ENCODE results near the gene CDPF1. TPM values are rescaled to one million over a fixed set of nuclear protein-coding genes. Genes with fewer than 3 reads are reported as not detected.

CDPF1 gene
- polyA plus RNA-seq, 3 donors = 8.3 to 8.4 (median 8.3) TPM

GRCh38 chr22:46244771-46245170 lies 5.3 kb downstream of the CDPF1 start:
- Mint-ChIP-seq H3K4me3 (no peak overlapping the region), H3K9me3 (peaks cover 0 to 3% (median 0%) of the 10 kb centered on the region in 7 donors)

GRCh38 chr22:46242076-46242475 lies 8.0 kb downstream of the CDPF1 start:
- Histone ChIP-seq H3K36me3 (replicated peaks in 1 of 2; ENCODE audit: control insufficient read depth in 1 of 2, insufficient read depth in 2 of 2, low read length in 2 of 2) (peaks cover 9 to 40% of the 10 kb centered on the region in 2 donors), H3K4me2 (replicated peaks; ENCODE audit: extremely low read depth, low read length, poor library complexity, severe bottlenecking) (no peak overlapping the region), H2AFZ (ENCODE audit: insufficient read depth, low read depth, low read length, poor library complexity, severe bottlenecking) (no peak overlapping the region), H3K9me3 (replicated peaks in 1 of 2; ENCODE audit: control insufficient read depth in 1 of 2, insufficient read depth in 1 of 2, low read length in 2 of 2) (no peaks in the 10 kb centered on the region), H3K4me1 (ENCODE audit: control insufficient read depth in 1 of 2, insufficient read depth in 2 of 2, low read length in 2 of 2) (peaks cover 21 to 25% of the 10 kb centered on the region in 2 donors), H3K9ac (ENCODE audit: insufficient read depth, low read length, poor library complexity, severe bottlenecking) (no peak overlapping the region), H3K27ac (ENCODE audit: low read depth in 1 of 2, low read length in 2 of 2) (peak overlapping the region in 1 of 2 donors; percentile 60), H3K4me3 (replicated peaks in 1 of 3; ENCODE audit: low read depth in 2 of 3, low read length in 3 of 3) (no peak overlapping the region), H3K79me2 (ENCODE audit: insufficient read depth, low read length) (no peaks in the 10 kb centered on the region), H4K20me1 (ENCODE audit: insufficient read depth, low read length) (no peaks in the 10 kb centered on the region), H3K27me3 (ENCODE audit: control insufficient read depth in 2 of 2, insufficient read depth in 2 of 2, low read length in 2 of 2) (no peaks in the 10 kb centered on the region)
- WGBS (ENCODE audit: insufficient coverage) = 50% methylated on average over 9 of the region's 10 CpGs
- TF ChIP-seq CTCF (IDR thresholded peaks at IDR 0.05) = no peak
- intact Hi-C loops (cut with micrococcal nuclease) = no loop called here
- H3K9me3 Mint-ChIP-seq = peaks cover 0 to 3% (median 0%) of the 10 kb centered on the region in 7 donors
- H3K4me1 Mint-ChIP-seq = peaks cover 19% of the 10 kb centered on the region
- H3K27me3 Mint-ChIP-seq (ENCODE audit: low read depth in 3 of 3) = no peaks in the 10 kb centered on the region
- peak overlapping the region in 1 of 7 donors; percentile 74 for H3K27ac Mint-ChIP-seq
- peak overlapping the region in 1 of 2 donors; percentile 39 for H3K4me3 Mint-ChIP-seq
- H3K36me3 Mint-ChIP-seq = peaks cover 38 to 45% of the 10 kb centered on the region in 2 donors
- DNase-seq = peak in 2 of 3 donors; percentile 17 to 18

More at GRCh38 chr22:46244771-46245170, 5.3 kb downstream of the CDPF1 start:
- intact Hi-C loops (cut with micrococcal nuclease) = no loop called here
- H3K36me3 Mint-ChIP-seq = peaks cover 23% of the 10 kb centered on the region in 2 donors
- Histone ChIP-seq H3K36me3 (replicated peaks in 1 of 2; ENCODE audit: control insufficient read depth in 1 of 2, insufficient read depth in 2 of 2, low read length in 2 of 2) (peaks cover 9 to 24% of the 10 kb centered on the region in 2 donors), H3K27ac (ENCODE audit: low read depth in 1 of 2, low read length in 2 of 2) (no peak overlapping the region), H3K4me1 (ENCODE audit: control insufficient read depth in 1 of 2, insufficient read depth in 2 of 2, low read length in 2 of 2) (peaks cover 27 to 32% of the 10 kb centered on the region in 2 donors), H2AFZ (ENCODE audit: insufficient read depth, low read depth, low read length, poor library complexity, severe bottlenecking) (no peak overlapping the region), H3K9me3 (replicated peaks in 1 of 2; ENCODE audit: control insufficient read depth in 1 of 2, insufficient read depth in 1 of 2, low read length in 2 of 2) (no peaks in the 10 kb centered on the region), H3K9ac (ENCODE audit: insufficient read depth, low read length, poor library complexity, severe bottlenecking) (no peak overlapping the region), H3K27me3 (ENCODE audit: control insufficient read depth in 2 of 2, insufficient read depth in 2 of 2, low read length in 2 of 2) (no peaks in the 10 kb centered on the region), H4K20me1 (ENCODE audit: insufficient read depth, low read length) (no peaks in the 10 kb centered on the region), H3K79me2 (ENCODE audit: insufficient read depth, low read length) (no peaks in the 10 kb centered on the region), H3K4me3 (replicated peaks in 1 of 3; ENCODE audit: low read depth in 2 of 3, low read length in 3 of 3) (no peak overlapping the region), H3K4me2 (replicated peaks; ENCODE audit: extremely low read depth, low read length, poor library complexity, severe bottlenecking) (no peak overlapping the region)
- H3K4me1 Mint-ChIP-seq = peaks cover 24% of the 10 kb centered on the region
- no peak for TF ChIP-seq CTCF (IDR thresholded peaks at IDR 0.05)
- DNase-seq = no peak
- H3K27ac Mint-ChIP-seq = peak overlapping the region in 1 of 7 donors; percentile 52
- H3K27me3 Mint-ChIP-seq (ENCODE audit: low read depth in 3 of 3) = peaks cover 0 to 2% (median 0%) of the 10 kb centered on the region in 3 donors
- WGBS (ENCODE audit: insufficient coverage) = 95% methylated on average over 9 of the region's 9 CpGs

Measured in CD14-positive monocyte (primary cell).